CD14-positive monocyte (primary cell): Measurements from ENCODE around the gene RHO. TPM values are rescaled to one million over a fixed set of nuclear protein-coding genes. Genes with fewer than 3 reads are reported as not detected.

Source experiments
- DNase-seq, 3 donors: peaks; one replicate each; pipeline ENCODE4 v3.0.0-alpha.2; 2011 to 2022
- H2AFZ ChIP-seq: 2 replicates; pipeline ENCODE4 v1.6.0; 2012; ENCODE audit warnings: mild to moderate bottlenecking, low read depth, low read length, inconsistent platforms; ENCODE audit not compliant: insufficient read depth, poor library complexity, severe bottlenecking
- H3K27ac ChIP-seq, 2 donors: 1 replicate in 1 of 2; 2 replicates in 1 of 2; pipeline ENCODE4 v1.5.1; 2012 to 2013; ENCODE audit warnings: low read length in 2 of 2, control low read depth in 1 of 2, inconsistent platforms in 1 of 2, low read depth in 1 of 2, mild to moderate bottlenecking in 1 of 2
- H3K27me3 ChIP-seq, 2 donors: one replicate each; pipeline versions ENCODE4 v1.6.0 to v1.6.1; 2011 to 2013; ENCODE audit warnings: low read length in 2 of 2; ENCODE audit not compliant: control insufficient read depth in 2 of 2, insufficient read depth in 2 of 2
- H3K36me3 ChIP-seq, 2 donors: replicated peaks in 1 of 2; 1 replicate in 1 of 2; 2 replicates in 1 of 2; pipeline versions ENCODE4 v1.5.1 to v1.6.1; 2012 to 2013; ENCODE audit warnings: low read length in 2 of 2, control low read depth in 1 of 2, inconsistent platforms in 1 of 2, mild to moderate bottlenecking in 1 of 2; ENCODE audit not compliant: insufficient read depth in 2 of 2, control insufficient read depth in 1 of 2
- H3K4me1 ChIP-seq, 2 donors: 1 replicate in 1 of 2; 2 replicates in 1 of 2; pipeline versions ENCODE4 v1.5.1 to v1.6.1; 2012 to 2013; ENCODE audit warnings: low read length in 2 of 2, control low read depth in 1 of 2, inconsistent platforms in 1 of 2, mild to moderate bottlenecking in 1 of 2, moderate library complexity in 1 of 2; ENCODE audit not compliant: insufficient read depth in 2 of 2, control insufficient read depth in 1 of 2
- H3K4me2 ChIP-seq: replicated peaks from 2 replicates; pipeline ENCODE3; 2012; ENCODE audit warnings: low read length, moderate library complexity, mild to moderate bottlenecking; ENCODE audit not compliant: poor library complexity, severe bottlenecking; ENCODE audit errors: extremely low read depth
- H3K4me3 ChIP-seq, 3 experiments: fragments of 200-600 bp in 1 of 3; sonication (generic) in 1 of 3; replicated peaks in 1 of 3; 1 replicate in 2 of 3; 2 replicates in 1 of 3; pipeline ENCODE4 v1.5.1; 2011 to 2013; ENCODE audit warnings: low read length in 3 of 3, mild to moderate bottlenecking in 3 of 3, control low read depth in 2 of 3, low read depth in 2 of 3, inconsistent platforms in 1 of 3, moderate library complexity in 1 of 3
- H3K79me2 ChIP-seq: 2 replicates; pipeline ENCODE4 v1.6.0; 2012; ENCODE audit warnings: mild to moderate bottlenecking, control low read depth, inconsistent platforms, low read length, moderate library complexity; ENCODE audit not compliant: insufficient read depth
- H3K9ac ChIP-seq: 2 replicates; pipeline ENCODE4 v1.6.0; 2017; ENCODE audit warnings: low read length, mild to moderate bottlenecking; ENCODE audit not compliant: insufficient read depth, poor library complexity, severe bottlenecking
- H3K9me3 ChIP-seq, 2 donors: replicated peaks in 1 of 2; 1 replicate in 1 of 2; 2 replicates in 1 of 2; pipeline versions ENCODE4 v1.5.1 to v1.6.1; 2012 to 2013; ENCODE audit warnings: low read length in 2 of 2, control low read depth in 1 of 2; ENCODE audit not compliant: control insufficient read depth in 1 of 2, insufficient read depth in 1 of 2
- H4K20me1 ChIP-seq: 2 replicates; pipeline ENCODE4 v1.6.0; 2012; ENCODE audit warnings: mild to moderate bottlenecking, low read length, control low read depth, moderate library complexity; ENCODE audit not compliant: insufficient read depth
- H3K27ac Mint-ChIP-seq, 7 donors: one replicate each; pipeline ENCODE4 v1.8.0; 2020; ENCODE audit warnings: mild to moderate bottlenecking in 7 of 7, mixed read lengths in 7 of 7, moderate library complexity in 6 of 7, inconsistent platforms in 2 of 7
- H3K27me3 Mint-ChIP-seq, 3 donors: one replicate each; pipeline ENCODE4 v1.8.0; 2021 to 2022; ENCODE audit warnings: low read depth in 3 of 3, mild to moderate bottlenecking in 3 of 3, mixed read lengths in 3 of 3, moderate library complexity in 3 of 3, inconsistent platforms in 1 of 3
- H3K36me3 Mint-ChIP-seq, 2 donors: one replicate each; pipeline ENCODE4 v1.8.0; 2020; ENCODE audit warnings: mixed read lengths in 2 of 2, inconsistent platforms in 1 of 2, mild to moderate bottlenecking in 1 of 2
- H3K4me1 Mint-ChIP-seq: one replicate; pipeline ENCODE4 v1.8.0; 2020; ENCODE audit warnings: mild to moderate bottlenecking, mixed read lengths
- H3K4me3 Mint-ChIP-seq, 2 donors: one replicate each; pipeline ENCODE4 v1.8.0; 2020; ENCODE audit warnings: mild to moderate bottlenecking in 2 of 2, mixed read lengths in 2 of 2, moderate library complexity in 1 of 2
- H3K9me3 Mint-ChIP-seq, 7 donors: one replicate each; pipeline ENCODE4 v1.8.0; 2020 to 2022; ENCODE audit warnings: mixed read lengths in 7 of 7, mild to moderate bottlenecking in 6 of 7, moderate library complexity in 6 of 7, inconsistent platforms in 2 of 7
- CTCF ChIP-seq: fragments of 200-600 bp; IDR thresholded peaks from one replicate; pipeline ENCODE4 v1.8.0; 2022; ENCODE audit warnings: antibody characterized with exemption, mild to moderate bottlenecking
- WGBS: methylation state at CpG from one replicate; pipeline ENCODE4 v1.1.5; 2013; ENCODE audit warnings: missing lambda C conversion rate; ENCODE audit not compliant: insufficient coverage; 5-methylcytosine and 5-hydroxymethylcytosine counted together
- intact Hi-C, 2 donors: fragments of 100-400 bp; cut with micrococcal nuclease; formaldehyde crosslinking; loops; one replicate each; pipeline versions ENCODE4 v1.15.0 to v1.15.1; 2023
- polyA plus RNA-seq, 3 donors: library from polyadenylated mRNA; depleted of rRNA in 1 of 3; unstranded in 2 of 3; stranded (reverse) in 1 of 3; fragments of 300-500 nt in 2 of 3; fragments of >200 nt in 1 of 3; fragmentation: Illumina TruSeq in 2 of 3; gene quantifications; 1 replicate in 2 of 3; 2 replicates in 1 of 3; pipeline ENCODE4 v1.2.3, GENCODE V29; 2012 to 2021

Gene RHO
- polyA plus RNA-seq, 3 donors = 0.03 TPM; not detected in 2

GRCh38 chr3:129522953-129523352 lies 5.5 kb upstream of the RHO start:
- DNase-seq = no peak
- no peak for TF ChIP-seq CTCF
- 94% methylated on average over 5 of the region's 5 CpGs for WGBS
- Histone ChIP-seq H4K20me1 (no peaks in the 10 kb centered on the region), H3K27ac (no peak overlapping the region), H3K4me1 (peaks cover 47 to 51% of the 10 kb centered on the region in 2 donors), H3K4me2 (no peak overlapping the region), H3K79me2 (no peaks in the 10 kb centered on the region), H3K27me3 (no peaks in the 10 kb centered on the region), H3K9ac (peak overlapping the region; percentile 6), H3K9me3 (no peaks in the 10 kb centered on the region), H3K4me3 (no peak overlapping the region), H2AFZ (no peak overlapping the region), H3K36me3 (peaks cover 0 to 1% of the 10 kb centered on the region in 2 donors)
- H3K4me3 Mint-ChIP-seq = no peak overlapping the region
- H3K27ac Mint-ChIP-seq = peak overlapping the region in 4 of 7 donors; percentile 43 to 81 (median 71)
- H3K36me3 Mint-ChIP-seq = peaks cover 11 to 20% of the 10 kb centered on the region in 2 donors
- no peaks in the 10 kb centered on the region for H3K9me3 Mint-ChIP-seq
- intact Hi-C loops = no loop called here
- peaks cover 46% of the 10 kb centered on the region for H3K4me1 Mint-ChIP-seq
- H3K27me3 Mint-ChIP-seq = peaks cover 0 to 3% (median 0%) of the 10 kb centered on the region in 3 donors

- no peaks in the 10 kb centered on the region for H3K36me3 ChIP-seq
- no peak for TF ChIP-seq CTCF
- Mint-ChIP-seq H3K27ac (peak overlapping the region; percentile 90 to 99 (median 99)), H3K9me3 (no peaks in the 10 kb centered on the region), H3K4me1 (peaks cover 48% of the 10 kb centered on the region), H3K36me3 (peaks cover 8 to 17% of the 10 kb centered on the region in 2 donors), H3K4me3 (no peak overlapping the region), H3K27me3 (peaks cover 0 to 3% (median under 1%) of the 10 kb centered on the region in 3 donors)
- no peak overlapping the region for H3K4me2 ChIP-seq
- H3K4me1 ChIP-seq = peaks cover 47 to 52% of the 10 kb centered on the region in 2 donors
- peak overlapping the region; percentile 1 to 98 for H3K27ac ChIP-seq
- no peak overlapping the region for H3K4me3 ChIP-seq
- H3K9me3 ChIP-seq = no peaks in the 10 kb centered on the region
- H3K9ac ChIP-seq = no peak overlapping the region
- no peaks in the 10 kb centered on the region for H3K79me2 ChIP-seq
- no peaks in the 10 kb centered on the region for H3K27me3 ChIP-seq
- WGBS = 100% methylated on average over 1 of the region's 4 CpGs
- no peaks in the 10 kb centered on the region for H4K20me1 ChIP-seq
- intact Hi-C loops = no loop called here
- DNase-seq = peak in 1 of 3 donors; percentile 1
- H2AFZ ChIP-seq = no peak overlapping the region
Measured at GRCh38 chr3:129524081-129524480, 4.4 kb upstream of the RHO start.
